GM23338 (cell line): ENCODE data around the gene DOCK11. TPM values are rescaled to one million over a fixed set of nuclear protein-coding genes. Genes with fewer than 3 reads are reported as not detected.

Experiments
- ATAC-seq: fragments of 200-7000 bp; cut with Tn5 transposase; 3 replicates; pipeline ENCODE4 v1.9.1; 2020
- DNase-seq: peaks from one replicate; pipeline ENCODE4 v3.0.0-alpha.2; 2015; ENCODE audit warnings: low spot score
- H2AFZ ChIP-seq: fragments of 200-600 bp; sonication (generic); 2 replicates; pipeline ENCODE4 v1.8.0; 2016; ENCODE audit warnings: antibody characterized with exemption, mild to moderate bottlenecking, moderate library complexity
- H3F3A ChIP-seq: fragments of 200-600 bp; sonication (generic); replicated peaks from 2 replicates; pipeline ENCODE4 v1.8.0; 2017; ENCODE audit warnings: antibody characterized with exemption, mixed run types, low read depth
- H3K27ac ChIP-seq: fragments of 200-600 bp; sonication (generic); 2 replicates; pipeline ENCODE4 v1.6.1; 2016; ENCODE audit warnings: low read depth
- H3K27me3 ChIP-seq: fragments of 200-600 bp; sonication (generic); 2 replicates; pipeline ENCODE4 v1.8.0; 2016; ENCODE audit warnings: mild to moderate bottlenecking, mixed run types, moderate library complexity; ENCODE audit not compliant: insufficient read depth
- H3K36me3 ChIP-seq: fragments of 200-600 bp; sonication (generic); 2 replicates; pipeline ENCODE4 v1.8.0; 2016; ENCODE audit warnings: mild to moderate bottlenecking; ENCODE audit not compliant: insufficient read depth
- H3K4me1 ChIP-seq: fragments of 200-600 bp; sonication (generic); 2 replicates; pipeline ENCODE4 v1.8.0; 2016; ENCODE audit warnings: mild to moderate bottlenecking, moderate library complexity; ENCODE audit not compliant: insufficient read depth
- H3K4me2 ChIP-seq: fragments of 200-600 bp; sonication (generic); 2 replicates; pipeline ENCODE4 v1.7.1; 2017; ENCODE audit warnings: mixed run types
- H3K4me3 ChIP-seq: fragments of 200-600 bp; sonication (generic); 2 replicates; pipeline ENCODE4 v1.6.1; 2016; ENCODE audit warnings: mixed run types
- H3K79me2 ChIP-seq: fragments of 200-600 bp; sonication (generic); replicated peaks from 2 replicates; pipeline ENCODE4 v1.8.0; 2017; ENCODE audit warnings: mild to moderate bottlenecking; ENCODE audit not compliant: insufficient read depth
- H3K9me2 ChIP-seq: fragments of 200-600 bp; sonication (generic); 2 replicates; pipeline ENCODE4 v1.8.0; 2017; ENCODE audit not compliant: insufficient read depth
- H4K20me1 ChIP-seq: fragments of 200-600 bp; sonication (generic); replicated peaks from 2 replicates; pipeline ENCODE4 v1.8.0; 2017; ENCODE audit warnings: mild to moderate bottlenecking; ENCODE audit not compliant: insufficient read depth
- H3K27ac Mint-ChIP-seq: 2 replicates; pipeline ENCODE4 v1.8.0; 2020; ENCODE audit warnings: inconsistent platforms, mild to moderate bottlenecking, moderate library complexity, mixed read lengths
- H3K27me3 Mint-ChIP-seq: 3 replicates; pipeline ENCODE4 v1.8.0; 2022; ENCODE audit warnings: low read depth, mild to moderate bottlenecking, moderate library complexity, mixed read lengths, inconsistent platforms; ENCODE audit not compliant: insufficient read depth, poor library complexity
- H3K36me3 Mint-ChIP-seq: 3 replicates; pipeline ENCODE4 v1.8.0; 2021; ENCODE audit warnings: low read depth, mild to moderate bottlenecking, inconsistent platforms, moderate library complexity, mixed read lengths
- H3K4me1 Mint-ChIP-seq: 3 replicates; pipeline ENCODE4 v1.8.0; 2020; ENCODE audit warnings: mild to moderate bottlenecking, inconsistent platforms, mixed read lengths
- H3K4me3 Mint-ChIP-seq: 3 replicates; pipeline ENCODE4 v1.8.0; 2021; ENCODE audit warnings: moderate library complexity, mild to moderate bottlenecking, inconsistent platforms, mixed read lengths
- H3K9me3 Mint-ChIP-seq: 3 replicates; pipeline ENCODE4 v1.8.0; 2020; ENCODE audit warnings: moderate library complexity, mild to moderate bottlenecking, inconsistent platforms, mixed read lengths
- CREB1 ChIP-seq: fragments of 250-450 bp; sonication (Bioruptor Pico); IDR thresholded peaks from 2 replicates; pipeline ENCODE4 v1.5.0; 2020; ENCODE audit warnings: low read depth, mild to moderate bottlenecking, moderate library complexity
- EZH2 ChIP-seq: fragments of 200-600 bp; sonication (generic); IDR thresholded peaks from one replicate; pipeline ENCODE4 v1.8.0; 2017; ENCODE audit warnings: antibody characterized with exemption, mild to moderate bottlenecking, low read depth; ENCODE audit not compliant: unreplicated experiment
- NANOG ChIP-seq: IDR thresholded peaks from 2 replicates; pipeline ENCODE4 v1.6.1; 2016; ENCODE audit warnings: antibody characterized with exemption, borderline replicate concordance
- polyA plus RNA-seq: library from polyadenylated mRNA; unstranded; fragments of >200 nt; fragmentation: Nextera tagmentation; extraction: Ambion mirVana; gene quantifications from 2 replicates; pipeline ENCODE4 v1.2.1, GENCODE V29; 2016
- total RNA-seq: library from RNA; depleted of rRNA; stranded (reverse); fragments of >200 nt; shearing (Covaris generic); gene quantifications from 2 replicates; pipeline ENCODE4 v1.2.3, GENCODE V29; 2014
- TF ChIP-seq, protein P1 (sequence below): IDR thresholded peaks from one replicate; pipeline ENCODE4 v1.6.1; 2018; ENCODE audit warnings: antibody characterized with exemption; ENCODE audit not compliant: unreplicated experiment
- TF ChIP-seq, protein P2 (sequence below): IDR thresholded peaks from 2 replicates; pipeline ENCODE4 v1.6.1; 2016; ENCODE audit warnings: antibody characterized with exemption

DOCK11 gene
- total and polyA plus RNA-seq, 2 experiments from 2014 or later: 6.0 to 12.3 TPM

DNA sequence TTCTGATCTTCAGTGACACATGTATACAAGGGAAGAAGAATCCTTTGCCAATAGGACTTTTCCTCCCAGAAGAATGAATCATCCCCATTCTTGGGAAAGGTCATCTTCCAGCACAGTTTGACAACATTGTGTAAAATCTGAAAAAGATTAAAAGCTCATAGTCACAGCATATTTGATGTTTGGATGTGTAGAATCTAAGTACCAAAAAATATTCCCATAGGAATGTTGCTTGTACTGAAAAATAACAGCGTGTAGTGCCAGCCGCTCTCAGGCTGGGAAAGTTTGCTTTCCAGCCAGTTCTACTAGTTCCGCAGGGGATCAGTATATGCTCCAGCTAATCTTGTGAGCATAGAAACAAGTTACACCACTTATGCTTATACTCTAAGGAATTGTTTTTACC lies 157.1 kb downstream of the DOCK11 start (continued):
- TF ChIP-seq, protein P1, sequence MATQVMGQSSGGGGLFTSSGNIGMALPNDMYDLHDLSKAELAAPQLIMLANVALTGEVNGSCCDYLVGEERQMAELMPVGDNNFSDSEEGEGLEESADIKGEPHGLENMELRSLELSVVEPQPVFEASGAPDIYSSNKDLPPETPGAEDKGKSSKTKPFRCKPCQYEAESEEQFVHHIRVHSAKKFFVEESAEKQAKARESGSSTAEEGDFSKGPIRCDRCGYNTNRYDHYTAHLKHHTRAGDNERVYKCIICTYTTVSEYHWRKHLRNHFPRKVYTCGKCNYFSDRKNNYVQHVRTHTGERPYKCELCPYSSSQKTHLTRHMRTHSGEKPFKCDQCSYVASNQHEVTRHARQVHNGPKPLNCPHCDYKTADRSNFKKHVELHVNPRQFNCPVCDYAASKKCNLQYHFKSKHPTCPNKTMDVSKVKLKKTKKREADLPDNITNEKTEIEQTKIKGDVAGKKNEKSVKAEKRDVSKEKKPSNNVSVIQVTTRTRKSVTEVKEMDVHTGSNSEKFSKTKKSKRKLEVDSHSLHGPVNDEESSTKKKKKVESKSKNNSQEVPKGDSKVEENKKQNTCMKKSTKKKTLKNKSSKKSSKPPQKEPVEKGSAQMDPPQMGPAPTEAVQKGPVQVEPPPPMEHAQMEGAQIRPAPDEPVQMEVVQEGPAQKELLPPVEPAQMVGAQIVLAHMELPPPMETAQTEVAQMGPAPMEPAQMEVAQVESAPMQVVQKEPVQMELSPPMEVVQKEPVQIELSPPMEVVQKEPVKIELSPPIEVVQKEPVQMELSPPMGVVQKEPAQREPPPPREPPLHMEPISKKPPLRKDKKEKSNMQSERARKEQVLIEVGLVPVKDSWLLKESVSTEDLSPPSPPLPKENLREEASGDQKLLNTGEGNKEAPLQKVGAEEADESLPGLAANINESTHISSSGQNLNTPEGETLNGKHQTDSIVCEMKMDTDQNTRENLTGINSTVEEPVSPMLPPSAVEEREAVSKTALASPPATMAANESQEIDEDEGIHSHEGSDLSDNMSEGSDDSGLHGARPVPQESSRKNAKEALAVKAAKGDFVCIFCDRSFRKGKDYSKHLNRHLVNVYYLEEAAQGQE: no peak

DNA sequence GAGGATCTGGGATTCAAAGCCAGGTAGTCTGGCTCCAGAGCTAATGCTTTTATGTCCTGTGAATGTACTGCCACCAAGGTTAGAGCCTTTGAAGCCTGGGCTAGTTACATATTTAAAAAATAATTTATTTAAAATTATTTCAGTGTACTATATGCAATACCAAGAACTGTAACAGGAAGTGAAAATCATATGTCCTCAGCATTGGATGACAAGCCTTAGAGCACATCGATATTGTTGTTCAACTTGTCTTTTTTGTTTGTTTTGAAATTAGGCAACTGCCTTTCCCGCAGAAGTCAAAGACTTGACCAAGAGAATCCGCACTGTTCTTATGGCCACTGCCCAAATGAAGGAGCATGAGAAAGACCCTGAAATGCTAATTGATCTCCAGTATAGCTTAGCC lies 158.7 kb downstream of the DOCK11 start:
- Histone ChIP-seq H3K27ac (no peak overlapping the region), H3K9me2 (no peaks in the 10 kb centered on the region), H3K4me3 (no peak overlapping the region), H3F3A (no peaks in the 10 kb centered on the region), H2AFZ (no peak overlapping the region), H3K36me3 (no peaks in the 10 kb centered on the region), H3K4me2 (no peak overlapping the region), H3K27me3 (no peaks in the 10 kb centered on the region), H4K20me1 (no peaks in the 10 kb centered on the region), H3K79me2 (no peaks in the 10 kb centered on the region), H3K4me1 (no peaks in the 10 kb centered on the region)
- no peaks in the 10 kb centered on the region for H3K36me3 Mint-ChIP-seq
- H3K4me1 Mint-ChIP-seq: peaks cover 3% of the 10 kb centered on the region; the same call in 1 of the 3 replicates
- no peaks in the 10 kb centered on the region for H3K9me3 Mint-ChIP-seq
- no peak overlapping the region for H3K27ac Mint-ChIP-seq
- no peak overlapping the region for H3K4me3 Mint-ChIP-seq
- ATAC-seq (no peak), DNase-seq (no peak)
- TF ChIP-seq, protein P1: no peak
- H3K27me3 Mint-ChIP-seq: no peaks in the 10 kb centered on the region

DNA sequence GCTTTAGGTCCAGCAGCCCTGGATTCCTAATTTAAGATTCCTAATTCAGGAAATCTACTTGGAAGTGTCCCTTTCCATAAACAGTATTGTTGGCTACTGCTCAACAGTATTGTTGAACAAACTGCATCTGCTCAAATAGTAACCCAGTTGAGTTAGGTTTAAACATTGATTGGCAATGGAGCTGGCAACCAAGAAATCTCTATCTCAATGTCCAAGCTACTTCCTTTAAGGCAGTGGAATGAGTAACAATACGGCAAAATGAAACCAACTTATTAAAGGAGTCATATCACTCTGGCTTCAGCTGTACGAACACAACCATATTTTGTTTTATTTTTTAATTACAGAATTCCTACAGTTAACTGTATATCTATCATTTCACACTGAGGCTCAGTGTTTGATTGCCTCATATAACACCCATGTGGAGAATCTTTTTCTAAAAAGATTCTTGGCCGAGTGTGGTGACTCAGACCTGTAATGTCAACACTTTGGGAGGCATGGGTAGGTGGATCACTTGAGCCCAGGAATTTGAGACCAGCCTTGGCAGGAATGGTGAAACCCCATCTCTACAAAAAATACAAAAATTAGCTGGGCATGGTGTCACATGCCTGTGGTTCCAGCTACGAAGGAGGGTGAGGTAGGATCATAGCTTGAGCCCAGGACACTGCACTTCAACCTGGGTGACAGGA lies 160.1 kb downstream of the DOCK11 start:
- ATAC-seq: no peak
- Mint-ChIP-seq H3K36me3 (no peaks in the 10 kb centered on the region), H3K27me3 (no peaks in the 10 kb centered on the region), H3K9me3 (no peaks in the 10 kb centered on the region), H3K4me3 (no peak overlapping the region), H3K4me1 (peaks cover 3% of the 10 kb centered on the region; the same call in 1 of the 3 replicates), H3K27ac (no peak overlapping the region)
- H3K4me1 ChIP-seq: no peaks in the 10 kb centered on the region
- no peaks in the 10 kb centered on the region for H3K36me3 ChIP-seq
- H3K27me3 ChIP-seq: no peaks in the 10 kb centered on the region
- no peaks in the 10 kb centered on the region for H3F3A ChIP-seq
- no peaks in the 10 kb centered on the region for H3K79me2 ChIP-seq
- H3K4me3 ChIP-seq: no peak overlapping the region
- no peak overlapping the region for H3K4me2 ChIP-seq
- no peaks in the 10 kb centered on the region for H3K9me2 ChIP-seq
- no peaks in the 10 kb centered on the region for H4K20me1 ChIP-seq
- no peak for DNase-seq
- H2AFZ ChIP-seq: no peak overlapping the region
- no peak overlapping the region for H3K27ac ChIP-seq
- TF ChIP-seq NANOG (no peak), CREB1 (CRISPR knock-in tag) (no peak), EZH2 (no peak)
- TF ChIP-seq, protein P2, sequence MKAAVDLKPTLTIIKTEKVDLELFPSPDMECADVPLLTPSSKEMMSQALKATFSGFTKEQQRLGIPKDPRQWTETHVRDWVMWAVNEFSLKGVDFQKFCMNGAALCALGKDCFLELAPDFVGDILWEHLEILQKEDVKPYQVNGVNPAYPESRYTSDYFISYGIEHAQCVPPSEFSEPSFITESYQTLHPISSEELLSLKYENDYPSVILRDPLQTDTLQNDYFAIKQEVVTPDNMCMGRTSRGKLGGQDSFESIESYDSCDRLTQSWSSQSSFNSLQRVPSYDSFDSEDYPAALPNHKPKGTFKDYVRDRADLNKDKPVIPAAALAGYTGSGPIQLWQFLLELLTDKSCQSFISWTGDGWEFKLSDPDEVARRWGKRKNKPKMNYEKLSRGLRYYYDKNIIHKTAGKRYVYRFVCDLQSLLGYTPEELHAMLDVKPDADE: no peak
